MG63 (cell line): ENCODE data around the gene IQGAP2. TPM values are rescaled to one million over a fixed set of nuclear protein-coding genes. Genes with fewer than 3 reads are reported as not detected.

Experiments used
- DNase-seq: peaks from one replicate; pipeline ENCODE4 v3.0.0-alpha.2; 2020
- H3K27me3 ChIP-seq: fragments of 250-450 bp; sonication (Bioruptor Pico); 2 replicates; pipeline ENCODE4 v1.5.1; 2020; ENCODE audit warnings: mild to moderate bottlenecking, moderate library complexity
- H3K36me3 ChIP-seq: fragments of 250-450 bp; sonication (Bioruptor Pico); 2 replicates; pipeline ENCODE4 v1.5.1; 2020; ENCODE audit warnings: mild to moderate bottlenecking, moderate library complexity
- H3K4me3 ChIP-seq: fragments of 250-450 bp; sonication (Bioruptor Pico); 2 replicates; pipeline ENCODE4 v1.5.1; 2020; ENCODE audit warnings: mild to moderate bottlenecking, moderate library complexity
- H3K9me3 ChIP-seq: fragments of 250-450 bp; sonication (Bioruptor Pico); 2 replicates; pipeline ENCODE4 v1.5.1; 2020; ENCODE audit warnings: mild to moderate bottlenecking, moderate library complexity
- total RNA-seq: library from RNA; depleted of rRNA; stranded (reverse); fragments of >200 nt; shearing (Covaris generic); gene quantifications from 2 replicates; pipeline ENCODE4 v1.2.3, GENCODE V29; 2014; ENCODE audit warnings: low replicate concordance

The IQGAP2 gene
- total RNA-seq, 1 experiment from 2014 or later = 12.3 TPM

DNA sequence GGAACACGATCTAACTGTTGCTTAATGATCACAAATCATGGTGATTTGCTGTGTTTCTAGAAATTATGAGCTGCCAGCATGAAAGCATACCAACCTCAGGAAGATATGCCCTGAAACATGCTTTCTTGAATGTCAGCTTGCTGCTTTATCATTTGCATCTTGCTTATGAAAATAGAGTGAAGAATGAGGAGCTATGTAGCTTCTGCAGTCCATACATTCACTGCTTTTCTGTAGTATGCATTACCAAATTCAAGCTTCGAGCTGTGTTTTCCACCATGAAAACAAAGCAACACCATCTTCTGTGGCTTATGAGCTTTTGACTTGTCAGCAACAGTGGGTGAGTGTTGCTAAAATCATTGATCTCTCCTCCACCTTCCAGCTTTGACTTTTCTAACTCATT, 203.6 kb downstream of the IQGAP2 start:
- Histone ChIP-seq H3K9me3 (no peaks in the 10 kb centered on the region; the same call in 1 of the 2 replicates), H3K36me3 (no peaks in the 10 kb centered on the region), H3K4me3 (no peak overlapping the region), H3K27me3 (no peaks in the 10 kb centered on the region)
- DNase-seq = no peak

DNA sequence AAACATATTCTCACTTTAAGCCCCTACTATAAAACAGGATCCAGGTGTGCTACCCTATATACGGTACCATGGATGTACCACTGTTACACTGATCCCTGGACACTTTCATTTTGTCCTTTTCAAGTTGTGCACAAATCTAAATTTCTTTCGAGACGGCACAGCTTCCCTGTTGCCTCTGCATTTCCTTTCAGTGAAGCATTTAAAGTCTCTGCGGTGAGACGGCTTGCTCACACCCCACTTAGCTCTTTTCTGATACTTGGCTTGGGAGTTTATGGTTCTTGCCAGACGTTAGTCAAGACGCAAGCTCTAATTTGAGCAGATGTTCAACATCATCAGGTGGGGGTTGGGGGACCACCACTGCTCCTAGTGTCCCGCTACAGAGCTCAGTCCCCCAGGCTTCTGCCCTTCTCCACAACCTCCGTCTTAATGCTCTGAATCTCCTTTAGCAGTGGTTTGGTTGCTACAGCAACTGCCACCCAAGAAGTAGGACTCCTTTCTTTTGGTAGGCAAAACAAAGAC, 204.3 kb downstream of the IQGAP2 start:
- no peak for DNase-seq
- Histone ChIP-seq H3K9me3 (no peaks in the 10 kb centered on the region; the same call in 1 of the 2 replicates), H3K4me3 (no peak overlapping the region), H3K36me3 (no peaks in the 10 kb centered on the region), H3K27me3 (no peaks in the 10 kb centered on the region)

DNA sequence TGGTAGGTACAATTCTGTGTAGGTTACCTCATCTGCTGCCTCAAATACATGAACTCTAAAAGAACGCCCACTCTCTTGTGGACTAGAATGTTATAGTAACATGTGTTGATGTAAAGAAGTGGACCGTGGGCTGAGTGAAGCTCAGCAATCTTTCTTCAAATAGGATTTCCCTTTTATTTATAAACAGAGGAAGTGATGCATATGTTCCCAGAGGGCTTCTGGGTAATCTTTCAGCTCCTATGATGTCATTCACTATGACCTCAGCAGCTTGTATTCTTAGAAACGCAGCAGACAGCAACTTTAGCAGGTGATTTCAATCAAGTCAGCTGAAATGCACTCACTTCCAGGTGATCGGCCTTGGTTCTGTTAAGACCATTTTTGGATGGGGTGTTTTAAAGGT, 205.7 kb downstream of the IQGAP2 start:
- H3K4me3 ChIP-seq = no peak overlapping the region
- no peak for DNase-seq
- H3K36me3 ChIP-seq = no peaks in the 10 kb centered on the region
- H3K9me3 ChIP-seq = no peaks in the 10 kb centered on the region; the same call in 1 of the 2 replicates
- no peaks in the 10 kb centered on the region for H3K27me3 ChIP-seq

DNA sequence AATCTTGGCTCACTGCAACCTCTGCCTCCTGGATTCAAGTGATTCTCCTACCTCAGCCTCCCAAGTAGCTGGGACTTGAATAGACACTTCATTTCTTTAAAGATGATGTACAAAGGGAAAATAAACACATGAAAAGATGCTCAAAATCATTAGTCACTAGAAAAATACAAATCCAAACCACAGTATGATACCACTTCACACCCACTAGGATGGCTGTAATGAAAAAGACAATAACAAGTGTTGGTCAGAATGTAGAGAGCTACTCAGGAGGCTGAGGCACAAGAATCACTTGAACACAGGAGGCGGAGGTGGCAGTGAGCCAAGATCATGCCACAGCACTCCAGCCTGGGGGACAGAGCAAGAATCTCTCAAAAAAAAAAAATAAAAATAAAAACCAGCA, 207.1 kb downstream of the IQGAP2 start:
- no peak for DNase-seq
- H3K9me3 ChIP-seq = no peaks in the 10 kb centered on the region; the same call in 1 of the 2 replicates
- no peaks in the 10 kb centered on the region for H3K27me3 ChIP-seq
- no peak overlapping the region for H3K4me3 ChIP-seq
- no peaks in the 10 kb centered on the region for H3K36me3 ChIP-seq

DNA sequence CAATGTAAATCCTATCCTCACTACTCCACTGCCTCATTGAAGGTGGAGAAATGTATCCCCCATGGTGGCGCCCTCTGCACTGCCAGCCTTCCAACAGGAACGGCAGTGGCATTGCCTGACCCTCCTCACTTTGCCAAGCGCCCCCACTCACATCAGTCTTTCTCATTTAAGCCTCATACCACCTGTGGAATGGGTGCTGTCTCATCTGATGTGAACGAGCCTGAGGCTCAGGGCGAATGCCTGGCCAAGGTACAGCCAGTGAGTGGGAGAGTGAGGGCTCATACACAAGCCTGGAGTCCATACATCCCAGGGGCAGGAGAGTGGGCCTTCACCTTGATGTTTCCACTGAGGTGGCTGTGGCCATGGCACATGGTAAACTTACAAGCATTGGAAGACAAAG, 209.9 kb downstream of the IQGAP2 start:
- Histone ChIP-seq H3K27me3 (no peaks in the 10 kb centered on the region), H3K9me3 (no peaks in the 10 kb centered on the region; the same call in 1 of the 2 replicates), H3K4me3 (no peak overlapping the region), H3K36me3 (no peaks in the 10 kb centered on the region)
- no peak for DNase-seq

DNA sequence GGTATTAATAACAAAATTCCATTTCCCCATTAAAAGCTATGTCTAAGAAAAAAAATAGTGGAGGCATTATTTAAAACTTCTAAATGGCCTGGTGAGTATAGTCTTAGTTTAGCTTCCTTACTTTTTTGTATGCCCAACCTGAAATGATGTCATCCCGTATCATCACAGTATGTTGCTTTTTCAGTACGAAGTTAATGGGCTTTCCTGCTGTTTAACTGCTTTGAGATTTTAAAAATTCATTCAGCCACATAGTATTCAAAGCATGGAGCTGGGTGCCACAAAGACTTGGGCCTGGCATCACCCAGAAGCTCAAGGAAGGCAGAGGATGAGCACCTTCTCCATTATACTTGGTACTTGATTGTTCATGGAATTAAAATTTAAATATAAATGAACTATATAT, 212.7 kb downstream of the IQGAP2 start:
- Histone ChIP-seq H3K36me3 (no peaks in the 10 kb centered on the region), H3K9me3 (no peaks in the 10 kb centered on the region; the same call in 1 of the 2 replicates), H3K27me3 (no peaks in the 10 kb centered on the region), H3K4me3 (no peak overlapping the region)
- peak; percentile 13 for DNase-seq

DNA sequence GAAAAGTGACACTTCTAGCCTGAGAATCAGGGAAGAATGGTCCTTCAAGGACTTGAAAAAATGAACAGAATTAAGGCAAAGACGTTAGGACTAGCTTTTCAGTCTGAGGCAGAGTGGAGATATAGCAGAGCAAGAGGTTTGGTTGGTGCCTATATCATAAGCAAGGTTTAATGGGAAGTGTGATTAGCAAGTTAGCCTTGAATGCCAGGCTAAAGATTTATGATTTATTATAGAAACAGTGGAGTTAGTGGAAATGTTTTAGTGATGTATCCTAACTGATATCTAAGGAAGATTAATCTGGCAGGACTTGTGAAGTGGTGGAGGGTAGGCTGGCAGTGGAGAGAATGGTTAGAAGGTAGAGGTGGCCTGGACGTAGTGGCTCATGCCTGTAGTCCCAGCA, 213.1 kb downstream of the IQGAP2 start:
- Histone ChIP-seq H3K9me3 (no peaks in the 10 kb centered on the region; the same call in 1 of the 2 replicates), H3K36me3 (no peaks in the 10 kb centered on the region), H3K27me3 (no peaks in the 10 kb centered on the region), H3K4me3 (no peak overlapping the region)
- DNase-seq = no peak

DNA sequence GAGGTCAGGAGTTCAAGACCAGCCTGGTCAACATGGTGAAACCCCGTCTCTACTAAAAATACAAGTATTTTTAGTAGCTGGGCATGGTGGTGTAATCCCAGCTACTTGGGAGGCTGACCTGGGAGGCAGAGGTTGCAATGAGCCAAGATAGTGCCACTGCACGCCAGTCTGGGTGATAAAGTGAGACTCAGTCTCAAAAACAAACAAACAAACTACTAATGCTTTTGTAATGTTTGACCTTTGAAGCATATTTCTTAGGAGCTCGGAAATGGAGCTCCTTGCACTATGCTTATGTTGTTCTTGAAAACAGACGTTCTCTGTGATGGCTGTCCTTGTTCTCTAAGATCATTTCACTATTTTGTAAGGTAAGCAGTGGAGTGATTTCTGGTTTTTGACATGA, 214.1 kb downstream of the IQGAP2 start:
- Histone ChIP-seq H3K27me3 (no peaks in the 10 kb centered on the region), H3K4me3 (no peak overlapping the region)
- peak; percentile 54 for DNase-seq

DNA sequence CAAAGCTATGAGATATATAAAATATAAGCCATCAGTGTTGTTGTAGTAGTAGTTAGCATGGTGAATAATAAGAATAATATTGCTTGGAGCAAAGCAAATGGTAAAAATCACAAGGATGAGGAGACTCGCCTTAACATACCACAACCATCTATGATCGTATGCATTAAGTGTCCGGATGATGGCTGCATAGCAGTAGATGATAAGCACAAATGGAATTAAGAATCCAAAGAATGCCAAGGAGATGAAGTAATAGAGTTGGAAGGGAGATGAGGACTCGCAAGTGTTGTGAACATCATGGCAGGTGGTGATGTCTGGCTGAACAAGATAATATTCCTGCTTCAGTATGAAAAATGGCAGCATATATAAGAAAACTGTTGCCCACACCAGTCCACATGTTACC, 214.6 kb downstream of the IQGAP2 start:
- Histone ChIP-seq H3K9me3 (no peaks in the 10 kb centered on the region; the same call in 1 of the 2 replicates), H3K4me3 (no peak overlapping the region), H3K36me3 (no peaks in the 10 kb centered on the region), H3K27me3 (no peaks in the 10 kb centered on the region)
- DNase-seq = peak; percentile 11

More for the DNA sequence above, 214.1 kb downstream of the IQGAP2 start:
- H3K36me3 ChIP-seq = no peaks in the 10 kb centered on the region
- no peaks in the 10 kb centered on the region; the same call in 1 of the 2 replicates for H3K9me3 ChIP-seq

DNA sequence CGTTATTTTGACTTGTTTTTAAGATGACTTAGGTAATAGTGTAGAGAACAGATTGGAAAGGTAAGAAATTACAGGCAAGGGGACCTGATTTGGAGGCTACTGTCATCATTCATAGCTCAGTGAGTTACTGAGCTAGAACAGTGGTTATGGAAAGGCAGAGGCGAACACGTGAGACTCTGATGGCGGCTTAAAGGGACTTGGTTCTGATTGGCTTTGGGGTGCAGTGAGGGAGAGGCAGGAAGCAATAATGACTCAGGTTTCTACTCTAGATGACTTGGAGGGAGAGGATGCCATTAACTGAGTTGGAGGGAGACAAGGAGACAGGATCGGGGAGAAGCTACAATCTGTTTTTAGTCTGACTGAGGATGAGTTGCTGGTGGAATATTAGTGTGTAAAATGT, 217.1 kb downstream of the IQGAP2 start:
- Histone ChIP-seq H3K27me3 (no peaks in the 10 kb centered on the region), H3K36me3 (no peaks in the 10 kb centered on the region), H3K9me3 (no peaks in the 10 kb centered on the region; the same call in 1 of the 2 replicates), H3K4me3 (no peak overlapping the region)
- DNase-seq = no peak

DNA sequence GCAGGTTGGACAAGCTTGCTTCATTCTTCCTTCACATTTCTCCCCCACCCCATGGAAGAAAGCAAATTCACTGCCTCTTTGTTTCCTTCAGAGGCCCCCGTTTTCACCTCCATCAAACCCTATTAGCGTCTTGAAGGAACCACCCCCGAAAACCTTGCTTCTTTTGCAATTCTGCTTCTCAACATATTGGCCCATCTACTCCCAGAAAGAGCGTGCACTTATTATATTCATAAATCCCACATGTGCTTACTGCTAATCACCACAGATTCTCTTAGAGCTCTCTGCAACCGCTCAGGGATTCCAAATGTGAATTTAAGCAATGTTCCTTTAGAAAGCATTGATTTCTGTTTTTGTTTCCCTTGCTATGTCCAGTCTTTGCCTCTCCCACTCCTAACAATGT, 219.0 kb downstream of the IQGAP2 start:
- DNase-seq = no peak
- Histone ChIP-seq H3K27me3 (no peaks in the 10 kb centered on the region), H3K4me3 (no peak overlapping the region), H3K36me3 (no peaks in the 10 kb centered on the region), H3K9me3 (no peaks in the 10 kb centered on the region; the same call in 1 of the 2 replicates)

DNA sequence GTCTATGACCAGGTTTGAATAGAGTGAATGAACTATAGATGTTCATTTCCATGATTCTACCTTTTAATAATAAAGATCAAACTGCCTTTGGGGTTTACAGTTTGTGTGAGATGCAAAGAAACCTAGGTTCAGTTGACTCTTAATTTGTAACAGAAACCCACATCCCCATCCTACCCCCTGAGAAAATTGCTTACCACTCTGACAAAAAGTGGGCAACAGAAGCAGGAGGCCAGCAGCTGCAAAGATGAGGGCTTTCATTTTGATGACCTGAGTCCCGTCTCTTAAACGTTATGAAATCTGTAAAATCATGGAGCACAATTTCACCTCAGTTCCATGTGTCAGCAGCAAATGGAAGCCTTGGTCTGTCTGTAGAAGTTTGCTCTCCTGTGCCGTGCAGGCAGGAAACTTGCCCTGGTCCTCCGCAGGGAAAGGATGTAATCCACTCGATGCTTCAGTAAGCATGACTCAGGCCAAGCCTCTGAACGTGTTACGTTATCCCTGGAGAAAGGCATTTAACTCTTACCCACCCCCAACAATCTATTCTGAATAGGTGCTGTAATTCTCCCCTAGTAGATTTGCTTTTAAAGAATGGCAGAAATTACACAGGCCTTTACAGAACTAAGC, 220.0 kb downstream of the IQGAP2 start, which contains the start of gene F2RL2:
Gene F2RL2 (minus strand): TSS at position 431 of the 624 bp plus-strand sequence. CDS start 173 bp downstream, at position 258.
- DNase-seq = peak; percentile 68
- H3K27me3 ChIP-seq = no peaks in the 10 kb centered on the region
- H3K9me3 ChIP-seq = no peaks in the 10 kb centered on the region; the same call in 1 of the 2 replicates
- H3K4me3 ChIP-seq = no peak within 1 kb of the TSS
- H3K36me3 ChIP-seq = no peaks in the 10 kb centered on the region

DNA sequence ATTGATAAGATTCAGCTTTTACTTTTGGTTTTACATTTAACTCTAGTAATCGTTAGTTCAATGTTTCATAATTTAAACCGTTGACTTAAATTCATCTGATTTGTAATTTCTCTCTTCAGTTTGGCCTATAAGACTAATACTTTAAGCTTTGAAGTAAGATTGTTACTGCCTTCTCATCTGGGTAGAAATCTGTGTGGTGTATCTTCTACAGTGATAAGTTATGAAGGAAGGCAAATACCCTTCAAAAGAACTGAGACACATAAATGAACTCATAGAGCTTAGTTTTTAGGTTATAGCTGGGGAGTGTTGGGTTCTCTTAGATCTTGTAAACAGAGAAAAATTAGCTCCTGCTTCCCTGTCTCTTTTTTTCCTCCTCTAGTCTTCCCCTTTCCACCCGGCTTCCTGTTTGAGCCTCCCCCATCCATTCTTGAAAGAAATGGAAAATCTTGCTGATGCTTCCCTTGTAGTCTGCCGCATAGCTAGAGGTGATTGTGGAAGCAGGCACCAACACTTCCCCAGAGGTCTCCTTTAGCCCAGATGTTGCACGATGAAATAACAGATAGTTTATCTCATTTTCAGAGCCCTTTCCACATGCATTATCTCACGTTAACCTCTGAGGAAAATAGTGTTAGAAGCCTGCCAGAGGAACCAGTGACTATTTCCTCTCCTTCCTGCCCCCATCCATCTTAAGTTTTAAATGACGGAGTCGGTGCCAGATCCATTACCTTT, 222.2 kb downstream of the IQGAP2 start:
- DNase-seq = no peak
- H3K36me3 ChIP-seq = no peaks in the 10 kb centered on the region
- H3K9me3 ChIP-seq = no peaks in the 10 kb centered on the region
- H3K27me3 ChIP-seq = no peaks in the 10 kb centered on the region
- no peak overlapping the region for H3K4me3 ChIP-seq

DNA sequence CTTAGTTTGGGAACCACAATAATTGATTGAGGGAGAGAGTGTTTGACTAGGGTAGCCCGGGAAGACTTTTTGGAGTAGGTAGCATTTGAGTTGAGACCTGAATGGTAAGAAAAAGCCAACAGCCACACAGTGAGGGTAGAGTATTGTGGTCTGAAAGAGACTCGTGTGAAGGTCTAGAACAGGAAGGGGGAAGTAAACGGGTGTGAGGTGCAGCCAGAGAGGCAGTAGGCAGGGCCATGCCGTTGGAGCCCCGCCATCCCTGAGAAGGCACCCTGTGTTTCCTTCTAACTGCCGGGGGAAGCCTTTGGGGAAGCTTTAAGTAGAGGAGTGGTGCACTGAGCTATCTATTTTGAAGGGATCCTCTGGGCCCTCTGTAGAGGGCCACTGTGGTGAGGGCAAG, 223.7 kb downstream of the IQGAP2 start:
- no peak for DNase-seq
- no peak overlapping the region for H3K4me3 ChIP-seq

DNA sequence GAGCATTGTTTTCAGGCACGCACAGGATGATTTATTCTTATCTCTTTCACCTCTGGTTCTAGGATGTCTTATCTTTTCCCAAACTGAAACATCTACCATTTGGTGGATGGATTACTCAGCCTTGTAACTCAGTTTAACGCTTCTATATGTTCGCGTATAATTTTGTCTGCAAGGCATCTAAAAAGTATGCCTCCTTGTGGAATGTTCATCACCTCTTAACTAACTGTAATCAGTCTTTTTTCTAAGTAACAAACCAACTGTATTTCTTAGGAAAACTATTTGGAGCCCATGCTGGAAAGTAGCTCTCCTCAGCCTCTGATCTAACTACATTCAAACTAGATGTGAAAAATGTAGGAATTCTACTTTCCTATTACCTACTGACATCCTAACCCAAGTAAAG, 231.6 kb downstream of the IQGAP2 start:
- no peaks in the 10 kb centered on the region for H3K36me3 ChIP-seq
- H3K9me3 ChIP-seq = no peaks in the 10 kb centered on the region
- H3K27me3 ChIP-seq = no peaks in the 10 kb centered on the region
- DNase-seq = no peak
- no peak overlapping the region for H3K4me3 ChIP-seq

More for the DNA sequence above, 223.7 kb downstream of the IQGAP2 start:
- H3K36me3 ChIP-seq = no peaks in the 10 kb centered on the region
- no peaks in the 10 kb centered on the region for H3K27me3 ChIP-seq
- H3K9me3 ChIP-seq = no peaks in the 10 kb centered on the region

DNA sequence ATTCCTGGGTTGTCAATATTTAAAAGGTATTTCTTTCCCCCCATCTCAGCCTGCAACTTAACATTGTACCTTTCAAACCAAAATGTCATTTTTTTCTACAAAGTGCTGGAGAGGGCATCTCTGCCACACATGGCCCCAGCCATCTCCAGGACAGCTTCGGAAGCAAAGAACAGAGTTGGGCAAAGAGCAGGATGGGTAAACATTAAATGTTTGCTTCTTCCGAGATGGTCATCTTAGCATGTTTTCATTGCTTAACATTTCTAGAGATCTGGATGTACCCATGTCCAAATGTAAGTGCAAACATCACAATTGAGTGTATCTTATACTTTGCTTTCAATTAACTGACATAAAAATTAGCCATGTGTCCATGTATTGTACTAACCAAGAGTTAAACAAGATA, 234.4 kb downstream of the IQGAP2 start:
- no peak for DNase-seq
- no peaks in the 10 kb centered on the region for H3K9me3 ChIP-seq
- no peaks in the 10 kb centered on the region for H3K36me3 ChIP-seq
- H3K27me3 ChIP-seq = no peaks in the 10 kb centered on the region
- H3K4me3 ChIP-seq = no peak overlapping the region

DNA sequence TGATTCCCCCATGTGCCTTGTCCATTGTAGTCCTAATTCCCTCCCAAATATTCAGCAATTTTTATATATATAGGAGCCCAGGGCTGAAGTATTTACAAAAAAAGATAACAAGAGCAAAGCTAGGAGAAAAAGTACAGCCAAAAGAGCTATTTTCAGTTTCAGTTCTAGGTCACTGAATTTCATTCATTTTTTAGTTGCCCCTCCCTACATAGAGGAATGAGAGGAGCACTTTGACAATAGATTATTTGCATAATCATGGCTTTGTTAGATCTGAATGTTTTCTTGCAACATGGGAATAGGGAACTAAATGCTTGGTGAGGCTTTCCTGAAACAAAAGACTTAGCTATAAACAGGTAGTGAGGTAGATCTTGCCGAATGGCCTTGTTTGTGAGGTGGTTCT, 235.4 kb downstream of the IQGAP2 start:
- Histone ChIP-seq H3K27me3 (no peaks in the 10 kb centered on the region), H3K9me3 (no peaks in the 10 kb centered on the region), H3K4me3 (no peak overlapping the region), H3K36me3 (no peaks in the 10 kb centered on the region)
- no peak for DNase-seq
